GM12891 (cell line): Measurements from ENCODE around the gene FOXD1.
"Not testable (repeated sequence)": the region's sequence is repeated elsewhere in the genome, so short reads cannot be mapped to it uniquely, and the experiment has no call there.

ENCODE experiments used
- PAX5 ChIP-seq: IDR thresholded peaks from 2 replicates; pipeline ENCODE4 v1.6.1; 2011; ENCODE audit warnings: low read length, moderate library complexity, mild to moderate bottlenecking; ENCODE audit not compliant: insufficient read depth, severe bottlenecking
- POLR2A ChIP-seq: IDR thresholded peaks from 2 replicates; pipeline ENCODE4 v1.6.1; 2011; ENCODE audit warnings: low read depth, low read length, control low read depth
- POLR2AphosphoS5 ChIP-seq: IDR thresholded peaks from 2 replicates; pipeline ENCODE4 v1.6.1; 2011; ENCODE audit warnings: low read depth, low read length, control low read depth
- SPI1 ChIP-seq: IDR thresholded peaks from 2 replicates; pipeline ENCODE4 v1.6.1; 2011; ENCODE audit warnings: low read depth, low read length, control low read depth
- TAF1 ChIP-seq: IDR thresholded peaks from 2 replicates; pipeline ENCODE4 v1.6.1; 2011; ENCODE audit warnings: low read depth, low read length, control low read depth

DNA sequence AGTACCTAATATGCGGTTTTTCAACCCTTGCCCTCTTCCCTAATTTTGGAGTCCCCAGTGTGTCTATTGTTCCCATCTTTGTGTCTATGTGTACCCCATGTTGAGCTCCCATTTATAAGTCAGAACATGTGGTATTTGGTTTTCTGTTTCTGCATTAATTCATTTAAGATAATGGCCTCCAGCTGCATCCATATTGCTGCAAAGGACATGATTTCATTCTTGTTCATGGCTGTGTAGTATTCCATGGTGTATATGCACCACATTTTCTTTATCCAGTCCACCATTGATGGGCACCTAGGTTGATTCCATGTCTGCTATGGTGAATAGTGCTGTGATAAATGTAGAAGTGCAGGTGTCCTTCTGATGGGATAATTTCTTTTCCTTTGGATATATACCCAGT is 7.9 kb upstream of the FOXD1 start:
- TF ChIP-seq POLR2A, POLR2AphosphoS5, TAF1, SPI1, PAX5: not testable (repeated sequence)
